ENCODE results near the gene TMEM109. TPM values are rescaled to one million over a fixed set of nuclear protein-coding genes. Genes with fewer than 3 reads are reported as not detected.

Gene TMEM109
- total RNA-seq, 1 donor from 2014 or later: 7.6 TPM

DNA sequence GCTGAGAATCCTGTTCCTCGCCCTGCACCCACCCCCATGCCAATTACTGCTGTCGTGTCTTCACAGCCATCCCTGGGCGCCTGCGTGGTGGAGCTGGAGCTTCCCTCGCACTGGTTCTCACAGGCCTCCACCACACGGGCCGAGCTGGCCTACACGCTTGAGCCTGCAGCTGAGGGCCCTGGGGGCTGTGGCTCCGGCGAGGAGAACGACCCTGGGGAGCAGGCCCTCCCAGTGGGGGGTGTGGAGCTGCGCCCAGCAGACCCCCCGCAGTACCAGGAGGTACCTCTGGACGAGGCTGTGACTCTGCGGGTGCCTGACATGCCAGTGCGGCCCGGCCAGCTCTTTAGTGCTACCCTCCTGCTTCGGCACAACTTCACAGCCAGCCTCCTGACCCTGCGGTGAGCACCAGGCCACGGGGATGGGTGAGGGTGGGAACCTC is 14.6 kb downstream of the TMEM109 start:
- no peak for FAIRE-seq
- TF ChIP-seq, protein P1, sequence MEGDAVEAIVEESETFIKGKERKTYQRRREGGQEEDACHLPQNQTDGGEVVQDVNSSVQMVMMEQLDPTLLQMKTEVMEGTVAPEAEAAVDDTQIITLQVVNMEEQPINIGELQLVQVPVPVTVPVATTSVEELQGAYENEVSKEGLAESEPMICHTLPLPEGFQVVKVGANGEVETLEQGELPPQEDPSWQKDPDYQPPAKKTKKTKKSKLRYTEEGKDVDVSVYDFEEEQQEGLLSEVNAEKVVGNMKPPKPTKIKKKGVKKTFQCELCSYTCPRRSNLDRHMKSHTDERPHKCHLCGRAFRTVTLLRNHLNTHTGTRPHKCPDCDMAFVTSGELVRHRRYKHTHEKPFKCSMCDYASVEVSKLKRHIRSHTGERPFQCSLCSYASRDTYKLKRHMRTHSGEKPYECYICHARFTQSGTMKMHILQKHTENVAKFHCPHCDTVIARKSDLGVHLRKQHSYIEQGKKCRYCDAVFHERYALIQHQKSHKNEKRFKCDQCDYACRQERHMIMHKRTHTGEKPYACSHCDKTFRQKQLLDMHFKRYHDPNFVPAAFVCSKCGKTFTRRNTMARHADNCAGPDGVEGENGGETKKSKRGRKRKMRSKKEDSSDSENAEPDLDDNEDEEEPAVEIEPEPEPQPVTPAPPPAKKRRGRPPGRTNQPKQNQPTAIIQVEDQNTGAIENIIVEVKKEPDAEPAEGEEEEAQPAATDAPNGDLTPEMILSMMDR (IDR thresholded peaks at IDR 0.05; ENCODE audit: insufficient read depth, low read length, severe bottlenecking): no peak
- Histone ChIP-seq H3K36me3 (ENCODE audit: control insufficient read depth, insufficient read depth, low read length) (peaks cover 30% of the 10 kb centered on the region), H3K4me3 (ENCODE audit: low read depth, low read length) (no peak overlapping the region), H3K27me3 (ENCODE audit: control insufficient read depth, insufficient read depth, low read length) (no peaks in the 10 kb centered on the region)
- no peak for DNase-seq (ENCODE audit: low read depth)

DNA sequence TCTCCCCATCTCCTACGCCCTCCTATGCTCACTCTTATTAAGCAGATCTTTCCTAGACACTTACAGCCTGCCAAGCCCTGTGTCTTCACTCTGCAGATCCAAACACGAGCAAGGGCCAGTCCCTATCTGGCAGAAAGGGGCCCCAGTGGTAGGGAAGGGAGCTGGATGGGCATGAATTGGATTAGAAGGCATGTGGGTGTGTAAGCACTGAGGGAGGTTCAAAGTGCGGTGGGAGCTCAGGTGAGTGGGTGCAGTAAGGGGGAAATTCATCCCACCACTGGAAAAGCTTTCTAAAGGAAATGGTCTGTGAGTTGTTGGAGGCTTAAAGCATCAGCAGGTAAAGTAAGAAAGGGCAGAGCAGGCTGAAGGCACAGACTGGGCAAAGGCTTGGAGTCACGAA is 15.8 kb downstream of the TMEM109 start:
- FAIRE-seq (no peak), DNase-seq (ENCODE audit: low read depth) (no peak)
- peaks cover 30% of the 10 kb centered on the region for H3K36me3 ChIP-seq (ENCODE audit: control insufficient read depth, insufficient read depth, low read length)
- H3K4me3 ChIP-seq (ENCODE audit: low read depth, low read length): no peak overlapping the region
- H3K27me3 ChIP-seq (ENCODE audit: control insufficient read depth, insufficient read depth, low read length): no peaks in the 10 kb centered on the region
- TF ChIP-seq, protein P1 (IDR thresholded peaks at IDR 0.05; ENCODE audit: insufficient read depth, low read length, severe bottlenecking): no peak

DNA sequence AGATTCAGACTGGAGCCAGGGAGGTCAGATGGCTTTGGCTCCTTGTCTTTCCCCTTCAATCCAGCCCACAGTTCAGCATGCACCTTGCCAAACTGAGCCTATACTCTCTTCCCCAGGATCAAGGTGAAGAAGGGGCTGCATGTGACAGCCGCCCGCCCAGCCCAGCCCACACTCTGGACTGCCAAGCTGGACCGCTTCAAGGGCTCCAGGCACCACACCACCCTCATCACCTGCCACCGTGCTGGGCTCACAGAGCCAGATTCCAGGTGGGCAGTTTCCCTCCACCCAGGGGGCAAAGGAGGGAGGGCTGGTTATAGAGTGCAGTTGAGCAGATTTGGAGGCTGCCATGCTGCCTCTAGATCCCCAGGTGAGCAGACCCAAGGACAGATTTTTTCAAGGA is 16.4 kb downstream of the TMEM109 start:
- no peak overlapping the region for H3K4me3 ChIP-seq (ENCODE audit: low read depth, low read length)
- peaks cover 30% of the 10 kb centered on the region for H3K36me3 ChIP-seq (ENCODE audit: control insufficient read depth, insufficient read depth, low read length)
- H3K27me3 ChIP-seq (ENCODE audit: control insufficient read depth, insufficient read depth, low read length): no peaks in the 10 kb centered on the region
- FAIRE-seq: no peak
- no peak for DNase-seq (ENCODE audit: low read depth)
- TF ChIP-seq, protein P1 (IDR thresholded peaks at IDR 0.05; ENCODE audit: insufficient read depth, low read length, severe bottlenecking): no peak

DNA sequence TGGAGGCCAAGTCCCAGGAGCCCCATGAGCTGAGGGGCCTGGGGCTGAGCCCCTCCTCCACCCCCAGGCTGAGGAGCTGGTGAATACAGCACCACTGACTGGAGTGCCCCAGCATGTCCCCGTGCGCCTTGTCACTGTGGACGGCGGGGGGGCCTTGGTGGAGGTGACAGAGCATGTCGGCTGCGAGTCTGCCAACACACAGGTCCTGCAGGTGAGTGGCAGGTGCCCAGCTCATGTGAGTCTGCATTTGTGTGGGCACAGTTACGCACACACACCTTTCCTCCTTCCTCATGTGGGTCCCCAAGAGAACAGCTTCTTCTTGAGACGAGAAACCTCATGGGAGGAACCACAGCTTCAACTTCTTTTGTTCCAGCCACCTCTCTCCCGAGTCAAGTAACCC is 18.0 kb downstream of the TMEM109 start:
- FAIRE-seq: no peak
- no peak for DNase-seq (ENCODE audit: low read depth)
- Histone ChIP-seq H3K36me3 (ENCODE audit: control insufficient read depth, insufficient read depth, low read length) (peaks cover 32% of the 10 kb centered on the region), H3K27me3 (ENCODE audit: control insufficient read depth, insufficient read depth, low read length) (no peaks in the 10 kb centered on the region), H3K4me3 (ENCODE audit: low read depth, low read length) (no peak overlapping the region)
- TF ChIP-seq, protein P1 (IDR thresholded peaks at IDR 0.05; ENCODE audit: insufficient read depth, low read length, severe bottlenecking): no peak

DNA sequence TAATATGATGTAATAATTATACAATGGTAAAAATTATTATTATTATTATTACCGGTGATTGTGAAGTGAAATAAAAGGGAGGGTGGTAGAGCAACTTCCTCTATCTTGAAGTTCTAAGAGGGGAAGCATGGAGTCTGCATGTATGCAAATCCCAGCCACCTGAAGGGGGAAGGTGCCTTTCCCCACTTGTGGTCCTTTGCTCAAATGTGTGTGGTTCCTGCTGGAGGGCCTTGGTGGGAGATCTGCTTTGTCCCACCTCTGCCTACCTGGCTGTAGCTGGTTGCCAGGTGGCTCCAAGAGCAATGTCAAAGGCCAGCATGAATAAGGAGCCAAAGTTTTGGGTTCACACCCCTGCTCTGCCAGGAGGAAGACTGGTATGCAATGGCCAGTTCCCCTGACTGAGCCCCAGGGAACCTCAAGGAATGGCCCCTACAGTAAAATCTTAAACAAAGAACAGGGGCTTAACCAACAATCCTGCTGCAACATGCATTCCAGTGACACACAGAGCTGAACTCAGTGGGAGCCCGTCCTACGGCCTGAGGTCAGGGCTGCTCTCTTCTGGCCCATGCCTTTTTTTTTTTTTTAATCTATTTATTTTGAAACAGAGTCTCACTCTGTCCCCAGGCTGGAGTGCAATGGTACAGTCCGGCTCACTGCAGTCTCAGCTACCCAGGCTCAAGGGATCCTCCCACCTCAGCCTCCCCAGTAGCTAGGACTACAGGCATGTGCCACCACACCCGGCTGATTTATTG is 18.8 kb downstream of the TMEM109 start:
- FAIRE-seq: no peak

More for the DNA sequence above, 18.8 kb downstream of the TMEM109 start:
- H3K36me3 ChIP-seq (ENCODE audit: control insufficient read depth, insufficient read depth, low read length): peaks cover 30% of the 10 kb centered on the region
- H3K27me3 ChIP-seq (ENCODE audit: control insufficient read depth, insufficient read depth, low read length): no peaks in the 10 kb centered on the region
- DNase-seq (ENCODE audit: low read depth): no peak
- H3K4me3 ChIP-seq (ENCODE audit: low read depth, low read length): no peak overlapping the region
- TF ChIP-seq, protein P1 (IDR thresholded peaks at IDR 0.05; ENCODE audit: insufficient read depth, low read length, severe bottlenecking): no peak

All from bronchial epithelial cell (primary cell).